Adrenal gland (tissue), 12 donors: ENCODE data around the gene STARD7. TPM values are rescaled to one million over a fixed set of nuclear protein-coding genes. Genes with fewer than 3 reads are reported as not detected.

Experiments used
- DNase-seq, 7 donors: peaks; one replicate each; pipeline ENCODE4 v3.0.0-alpha.2; 2019 to 2020
- H3K27ac ChIP-seq, 5 donors: fragments of 200-600 bp; sonication (generic) in 4 of 5; 1 replicate in 3 of 5; 2 replicates in 2 of 5; pipeline versions ENCODE4 v1.5.1 to v1.8.0; 2016 to 2020; ENCODE audit warnings: mild to moderate bottlenecking in 1 of 5
- H3K27me3 ChIP-seq: fragments of 200-600 bp; 2 replicates; pipeline ENCODE4 v1.8.0; 2021
- H3K36me3 ChIP-seq, 2 donors: fragments of 200-600 bp; replicated peaks in 1 of 2; 1 replicate in 1 of 2; 2 replicates in 1 of 2; pipeline versions ENCODE4 v1.5.1 to v1.8.0; 2018 to 2022
- H3K4me1 ChIP-seq, 2 donors: fragments of 200-600 bp; replicated peaks in 1 of 2; 1 replicate in 1 of 2; 2 replicates in 1 of 2; pipeline versions ENCODE4 v1.5.1 to v1.8.0; 2018 to 2021
- H3K4me3 ChIP-seq, 4 donors: fragments of 200-600 bp; sonication (generic) in 3 of 4; one replicate each; pipeline ENCODE4 v1.5.1; 2016 to 2018
- H3K9me3 ChIP-seq, 3 donors: fragments of 200-600 bp; sonication (generic) in 1 of 3; replicated peaks in 1 of 3; 1 replicate in 2 of 3; 2 replicates in 1 of 3; pipeline versions ENCODE4 v1.5.1 to v1.8.0; 2016 to 2021
- POLR2A ChIP-seq, 2 donors: fragments of 450-650 bp; IDR thresholded peaks; one replicate each; pipeline ENCODE4 v1.6.1; 2017; ENCODE audit warnings: antibody characterized with exemption in 2 of 2, mild to moderate bottlenecking in 2 of 2, moderate library complexity in 1 of 2
- WGBS, 4 donors: extraction: QIAGEN DNeasy Blood & Tissue Kit in 2 of 4; methylation state at CpG; one replicate each; pipeline versions ENCODE4 v1.1.5 to v1.1.7; 2013 to 2017; 5-methylcytosine and 5-hydroxymethylcytosine counted together
- intact Hi-C, 2 donors: fragments of 100-400 bp; cut with DNase I; formaldehyde crosslinking; loops; one replicate each; pipeline versions ENCODE4 v1.14.1 to v1.15.0; 2022 to 2023
- polyA plus RNA-seq, 3 donors: library from polyadenylated mRNA; stranded (reverse); fragments of 200-250 nt in 2 of 3; fragments of 350-450 nt in 1 of 3; fragmentation: Illumina TruSeq in 1 of 3; extraction: RNeasy Lipid Tissue Mini Kit (QIAGEN cat#74804) in 1 of 3; gene quantifications; one replicate each; pipeline ENCODE4 v1.2.3, GENCODE V29; 2013 to 2014
- total RNA-seq, 9 donors: library from RNA; depleted of rRNA in 4 of 9; stranded (reverse); fragments of >200 nt in 4 of 9; fragments of 120-200 nt in 1 of 9; fragmentation: NEBNext Ultra II Directional in 1 of 9; extraction: Animal tissue kit (Norgen Biotek cat#: 25700) in 1 of 9; gene quantifications; one replicate each; pipeline versions ENCODE4 v1.1.0 to v1.2.4, GENCODE V29; 2013 to 2023
- TF ChIP-seq, protein P1 (sequence below), 6 experiments: fragments of 450-650 bp in 4 of 6; fragments of 200-600 bp in 2 of 6; sonication (generic) in 1 of 6; IDR thresholded peaks; 1 replicate in 5 of 6; 2 replicates in 1 of 6; pipeline versions ENCODE4 v1.5.1 to v1.8.0; 2016 to 2021; ENCODE audit warnings: antibody characterized with exemption in 6 of 6, mild to moderate bottlenecking in 2 of 6, moderate library complexity in 1 of 6
- donor health status: healthy with polysubstance abuse.
- donor health status: Bipolar disorder and iron deficiency.
- donor health status: DM: yes; HTN: yes; CAD: no.
- donor health status: DM: no; HTN: no; CAD: no.
- donor health status: DM: no; HTN: no; CAD: no.
- donor health status: DM: yes; HTN: yes; CAD: no.

STARD7 gene
- total and polyA plus RNA-seq, 12 donors, result 37.8 to 209 (median 160) TPM

DNA sequence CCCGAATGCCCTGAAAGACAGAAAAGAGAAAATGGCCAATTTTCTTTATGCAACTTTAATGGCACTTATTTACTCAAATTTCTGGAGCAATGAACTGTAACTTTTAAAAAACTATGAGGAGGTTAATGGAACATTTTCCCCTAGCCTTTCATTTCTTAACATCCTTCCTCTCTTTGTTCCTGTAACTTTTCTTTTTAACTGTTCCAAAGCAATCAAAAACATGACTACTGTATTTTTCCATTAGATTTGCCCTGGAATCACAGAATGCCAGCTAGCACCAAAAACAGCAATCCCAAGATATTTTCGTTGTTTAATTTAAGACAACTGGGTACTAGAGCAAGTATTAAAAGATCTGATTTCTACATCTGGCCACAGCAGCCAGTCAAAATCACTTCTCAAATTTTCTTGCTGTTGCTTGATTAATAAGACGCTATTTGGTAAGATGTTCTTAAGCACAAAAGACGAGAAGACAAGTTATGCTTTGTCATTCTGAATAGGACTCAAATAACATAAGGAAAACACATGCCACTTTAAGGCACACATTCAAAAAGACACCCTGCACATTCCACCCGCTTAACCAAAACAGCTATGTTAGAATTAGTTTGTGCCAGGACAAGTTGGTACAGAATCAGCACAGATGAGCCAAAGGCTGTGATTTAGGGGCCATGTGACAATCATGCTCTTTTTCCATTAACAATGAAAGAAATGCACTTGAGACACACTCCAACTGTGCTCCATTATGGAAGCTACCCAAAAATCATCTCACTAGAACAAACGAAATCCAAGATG lies 3.6 kb downstream of the STARD7 start:
- DNase-seq, result peak in 2 of 7 donors; percentile 26 to 47
- TF ChIP-seq POLR2A (IDR thresholded peaks at IDR 0.05), result peak in 1 of 2 donors; percentile 59
- TF ChIP-seq, protein P1, sequence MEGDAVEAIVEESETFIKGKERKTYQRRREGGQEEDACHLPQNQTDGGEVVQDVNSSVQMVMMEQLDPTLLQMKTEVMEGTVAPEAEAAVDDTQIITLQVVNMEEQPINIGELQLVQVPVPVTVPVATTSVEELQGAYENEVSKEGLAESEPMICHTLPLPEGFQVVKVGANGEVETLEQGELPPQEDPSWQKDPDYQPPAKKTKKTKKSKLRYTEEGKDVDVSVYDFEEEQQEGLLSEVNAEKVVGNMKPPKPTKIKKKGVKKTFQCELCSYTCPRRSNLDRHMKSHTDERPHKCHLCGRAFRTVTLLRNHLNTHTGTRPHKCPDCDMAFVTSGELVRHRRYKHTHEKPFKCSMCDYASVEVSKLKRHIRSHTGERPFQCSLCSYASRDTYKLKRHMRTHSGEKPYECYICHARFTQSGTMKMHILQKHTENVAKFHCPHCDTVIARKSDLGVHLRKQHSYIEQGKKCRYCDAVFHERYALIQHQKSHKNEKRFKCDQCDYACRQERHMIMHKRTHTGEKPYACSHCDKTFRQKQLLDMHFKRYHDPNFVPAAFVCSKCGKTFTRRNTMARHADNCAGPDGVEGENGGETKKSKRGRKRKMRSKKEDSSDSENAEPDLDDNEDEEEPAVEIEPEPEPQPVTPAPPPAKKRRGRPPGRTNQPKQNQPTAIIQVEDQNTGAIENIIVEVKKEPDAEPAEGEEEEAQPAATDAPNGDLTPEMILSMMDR (IDR thresholded peaks at IDR 0.05), result no peak
- no peaks in the 10 kb centered on the region for H3K27me3 ChIP-seq
- H3K9me3 ChIP-seq, result no peaks in the 10 kb centered on the region
- peak overlapping the region in 1 of 4 donors; percentile 36 for H3K4me3 ChIP-seq
- intact Hi-C loops, result loop anchor here (5.0 to 10.0 kb wide), 2 partner anchors 47 to 50 kb away; no protein-coding TSS in a partner anchor
- no peaks in the 10 kb centered on the region for H3K36me3 ChIP-seq
- H3K4me1 ChIP-seq, result peaks cover 51 to 81% of the 10 kb centered on the region in 2 donors
- peak overlapping the region; percentile 19 to 88 (median 73) for H3K27ac ChIP-seq
- WGBS, 4 donors, result 21 to 25% (median 23%) methylated on average over 6 of the region's 6 CpGs

DNA sequence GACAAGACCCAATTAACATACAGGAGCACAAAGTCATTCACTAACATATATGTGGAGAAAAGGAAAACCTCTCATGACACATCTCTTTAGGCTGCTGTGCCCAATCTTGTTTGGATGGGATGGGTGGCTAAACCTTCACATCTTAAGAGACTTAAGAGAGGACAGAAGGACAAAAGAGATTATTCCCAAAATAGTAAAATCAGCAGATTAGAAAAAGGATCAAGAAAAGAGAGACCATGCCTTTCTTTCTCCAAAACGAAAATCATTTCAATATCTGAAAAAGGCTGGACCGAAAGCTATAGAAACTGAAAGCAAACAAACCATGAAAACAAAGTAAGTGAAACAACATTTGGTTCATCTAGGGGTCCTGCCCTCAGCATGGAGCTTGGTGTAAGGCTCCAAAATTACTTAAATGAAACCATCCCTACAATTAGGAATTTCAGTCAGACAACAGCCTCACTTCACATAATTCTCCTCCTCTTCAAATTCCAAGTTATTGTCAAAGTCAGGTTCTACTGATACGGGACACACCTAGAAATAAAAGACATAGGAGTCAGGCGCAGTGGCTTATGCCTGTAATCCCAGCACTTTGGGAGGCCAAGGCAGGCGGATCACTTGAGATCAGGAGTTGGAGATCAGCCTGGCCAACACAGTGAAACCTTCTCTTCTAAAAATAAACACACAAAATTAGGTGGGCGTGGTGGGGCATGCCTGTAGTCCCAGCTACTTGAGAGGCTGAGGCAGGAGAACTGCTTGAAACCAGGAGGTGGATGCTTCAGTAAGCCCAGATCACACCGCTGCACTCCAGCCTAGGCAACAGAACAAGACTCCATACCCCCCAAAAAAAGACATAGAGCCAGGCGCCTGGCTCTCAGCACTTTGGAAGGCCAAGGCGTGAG lies 5.2 kb downstream of the STARD7 start:
- WGBS, 4 donors, result 74 to 82% (median 80%) methylated on average over 9 of the region's 9 CpGs
- peaks cover 53 to 87% of the 10 kb centered on the region in 2 donors for H3K4me1 ChIP-seq
- TF ChIP-seq POLR2A (IDR thresholded peaks at IDR 0.05), result no peak
- TF ChIP-seq, protein P1 (IDR thresholded peaks at IDR 0.05), result no peak
- H3K36me3 ChIP-seq, result no peaks in the 10 kb centered on the region
- intact Hi-C loops, result loop anchor here (5.0 to 10.0 kb wide), 2 partner anchors 49 to 51 kb away; no protein-coding TSS in a partner anchor
- peak overlapping the region in 1 of 4 donors; percentile 5 for H3K4me3 ChIP-seq
- peak overlapping the region in 4 of 5 donors; percentile 63 to 88 (median 74) for H3K27ac ChIP-seq
- no peaks in the 10 kb centered on the region for H3K9me3 ChIP-seq
- DNase-seq, result no peak
- H3K27me3 ChIP-seq, result no peaks in the 10 kb centered on the region

DNA sequence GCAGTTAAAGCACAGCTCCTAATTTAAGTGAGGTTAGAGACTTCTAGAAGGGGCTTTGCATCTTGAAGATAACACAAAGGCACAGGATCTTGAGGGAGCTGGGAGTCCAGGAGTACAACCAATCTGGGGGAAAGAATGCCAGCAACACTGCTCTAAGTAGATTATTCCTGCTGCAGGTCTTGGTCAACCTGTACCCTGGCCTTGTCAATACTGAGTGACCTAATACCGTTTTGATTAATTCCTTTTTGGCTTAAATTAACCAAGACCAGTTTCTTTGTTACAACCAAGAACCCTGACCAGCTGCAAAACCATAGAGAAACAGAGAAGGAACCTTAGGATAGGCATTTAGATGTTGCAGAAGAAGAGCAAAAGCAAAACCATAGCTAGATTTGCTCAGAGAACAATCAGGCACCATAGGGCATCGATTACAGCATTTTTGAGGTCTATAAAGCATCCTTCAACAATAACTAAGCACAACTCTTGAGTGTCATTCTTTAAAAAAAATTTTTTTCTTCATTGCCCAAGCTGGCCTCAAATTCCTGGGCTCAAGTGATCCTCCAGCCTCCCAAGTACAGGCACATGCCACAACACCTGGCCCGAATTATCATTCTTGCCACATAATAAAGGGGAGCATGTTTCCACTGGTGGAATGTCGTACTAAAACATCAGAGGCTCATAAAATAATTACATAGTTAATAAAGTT lies 6.3 kb downstream of the STARD7 start:
- Histone ChIP-seq H3K4me3 (peak overlapping the region in 1 of 4 donors; percentile 5), H3K9me3 (no peaks in the 10 kb centered on the region), H3K4me1 (peaks cover 52 to 88% of the 10 kb centered on the region in 2 donors), H3K27ac (peak overlapping the region in 1 of 5 donors; percentile 88), H3K36me3 (no peaks in the 10 kb centered on the region), H3K27me3 (no peaks in the 10 kb centered on the region)
- intact Hi-C loops, result loop anchor here (5.0 to 10.0 kb wide), 2 partner anchors 50 to 52 kb away; no protein-coding TSS in a partner anchor
- DNase-seq, result no peak
- 74 to 82% (median 79%) methylated on average over 4 of the region's 4 CpGs for WGBS, 4 donors
- TF ChIP-seq POLR2A (IDR thresholded peaks at IDR 0.05), result no peak
- TF ChIP-seq, protein P1 (IDR thresholded peaks at IDR 0.05), result no peak
